ENCODE results near the gene TKT. TPM values are rescaled to one million over a fixed set of nuclear protein-coding genes. Genes with fewer than 3 reads are reported as not detected.

The TKT gene
- polyA plus RNA-seq, 2 of the 4 experiments (the other 2 are of a cell fraction): 628 to 1,457 TPM

GRCh38 chr3:53215816-53216215, 40.0 kb downstream of the TKT start:
- no peak for DNase-seq (ENCODE audit: low read depth in 1 of 2, low spot score in 1 of 2)
- H3K4me3 ChIP-seq: no peak overlapping the region
- no peak overlapping the region for H3K27ac ChIP-seq
- no peak overlapping the region for H3K4me2 ChIP-seq
- no peaks in the 10 kb centered on the region for H3K9me3 ChIP-seq
- 70% methylated on average over 2 of the region's 2 CpGs for WGBS (ENCODE audit: missing lambda C conversion rate)
- no peaks in the 10 kb centered on the region for H3K4me1 ChIP-seq
- TF ChIP-seq HOXB13 (CRISPR knock-in tag; IDR thresholded peaks at IDR 0.05; ENCODE audit: low read depth) (no peak), ESRRA (IDR thresholded peaks at IDR 0.05; ENCODE audit: borderline replicate concordance, low read length) (no peak), CBX2 (IDR thresholded peaks at IDR 0.05; ENCODE audit: borderline replicate concordance, low read depth) (no peak), FOSB (CRISPR knock-in tag; IDR thresholded peaks at IDR 0.05) (no peak), TP53 (CRISPR knock-in tag; IDR thresholded peaks at IDR 0.05) (no peak), MAFK (IDR thresholded peaks at IDR 0.05; ENCODE audit: partially characterized antibody) (no peak), ZSCAN20 (CRISPR knock-in tag; IDR thresholded peaks at IDR 0.05) (no peak), CEBPB (IDR thresholded peaks at IDR 0.05) (no peak), USF2 (IDR thresholded peaks at IDR 0.05) (no peak), HES2 (IDR thresholded peaks at IDR 0.05) (no peak), SMC3 (IDR thresholded peaks at IDR 0.05) (no peak), HMGXB4 (CRISPR knock-in tag; IDR thresholded peaks at IDR 0.05; ENCODE audit: borderline replicate concordance) (no peak), NPAS2 (CRISPR knock-in tag; IDR thresholded peaks at IDR 0.05; ENCODE audit: borderline replicate concordance) (no peak), ATOH8 (CRISPR knock-in tag; IDR thresholded peaks at IDR 0.05; ENCODE audit: low read depth) (no peak), FOXS1 (CRISPR knock-in tag; IDR thresholded peaks at IDR 0.05) (no peak), HOXB5 (CRISPR knock-in tag; IDR thresholded peaks at IDR 0.05) (no peak), CHD4 (IDR thresholded peaks at IDR 0.05; ENCODE audit: borderline replicate concordance) (no peak), EHF (CRISPR knock-in tag; IDR thresholded peaks at IDR 0.05) (no peak)
- POLR2A ChIA-PET: no interaction called here
- no peak for ATAC-seq
- CTCF ChIA-PET: interaction anchor here (2.1 kb wide), 1 partner anchor 20 kb away, joined by 7 read pairs; no protein-coding TSS in a partner anchor
- no peak for FAIRE-seq

GRCh38 chr3:53213276-53213675, 42.5 kb downstream of the TKT start:
- 97% methylated on average over 7 of the region's 7 CpGs for WGBS (ENCODE audit: missing lambda C conversion rate)
- FAIRE-seq (no peak), DNase-seq (ENCODE audit: low read depth in 1 of 2, low spot score in 1 of 2) (no peak), ATAC-seq (no peak)
- no peak overlapping the region for H3K4me3 ChIP-seq
- CTCF ChIA-PET: no interaction called here
- H3K27ac ChIP-seq: no peak overlapping the region
- H3K9me3 ChIP-seq: peaks cover 7% of the 10 kb centered on the region; the same call in 1 of the 3 replicates
- POLR2A ChIA-PET: no interaction called here
- no peaks in the 10 kb centered on the region for H3K4me1 ChIP-seq
- H3K4me2 ChIP-seq: no peak overlapping the region
- TF ChIP-seq USF2 (IDR thresholded peaks at IDR 0.05) (no peak), REST (IDR thresholded peaks at IDR 0.05) (no peak), CBX8 (IDR thresholded peaks at IDR 0.05) (no peak), CHD4 (IDR thresholded peaks at IDR 0.05; ENCODE audit: borderline replicate concordance) (no peak), HEYL (CRISPR knock-in tag; IDR thresholded peaks at IDR 0.05) (no peak), CEBPB (IDR thresholded peaks at IDR 0.05) (no peak)

Measured in A549 (cell line).